ENCODE data around the gene ADD2.

The ADD2 gene

DNA sequence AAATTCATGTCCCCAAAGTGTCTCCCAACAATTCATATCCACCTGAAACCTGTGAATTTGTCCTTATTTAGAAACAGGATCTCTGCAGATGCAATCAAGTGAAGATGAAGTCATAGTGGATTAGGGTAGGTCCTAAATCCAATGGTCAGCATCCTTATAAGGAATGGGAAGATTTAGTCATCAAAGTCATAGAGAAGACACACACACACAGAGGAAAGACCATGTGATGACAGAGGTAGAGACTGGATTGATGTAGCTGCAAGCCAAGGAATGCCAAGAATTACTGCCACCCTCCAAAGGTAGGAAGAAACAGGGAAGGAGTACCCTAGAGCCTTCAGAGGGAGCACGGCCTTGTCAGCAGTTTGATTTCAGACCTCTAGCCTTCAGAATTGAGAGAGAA is 17.7 kb downstream of the ADD2 start:
- no peak overlapping the region for H3K4me3 ChIP-seq (ENCODE audit: low read depth, low read length)
- TF ChIP-seq, protein P1, sequence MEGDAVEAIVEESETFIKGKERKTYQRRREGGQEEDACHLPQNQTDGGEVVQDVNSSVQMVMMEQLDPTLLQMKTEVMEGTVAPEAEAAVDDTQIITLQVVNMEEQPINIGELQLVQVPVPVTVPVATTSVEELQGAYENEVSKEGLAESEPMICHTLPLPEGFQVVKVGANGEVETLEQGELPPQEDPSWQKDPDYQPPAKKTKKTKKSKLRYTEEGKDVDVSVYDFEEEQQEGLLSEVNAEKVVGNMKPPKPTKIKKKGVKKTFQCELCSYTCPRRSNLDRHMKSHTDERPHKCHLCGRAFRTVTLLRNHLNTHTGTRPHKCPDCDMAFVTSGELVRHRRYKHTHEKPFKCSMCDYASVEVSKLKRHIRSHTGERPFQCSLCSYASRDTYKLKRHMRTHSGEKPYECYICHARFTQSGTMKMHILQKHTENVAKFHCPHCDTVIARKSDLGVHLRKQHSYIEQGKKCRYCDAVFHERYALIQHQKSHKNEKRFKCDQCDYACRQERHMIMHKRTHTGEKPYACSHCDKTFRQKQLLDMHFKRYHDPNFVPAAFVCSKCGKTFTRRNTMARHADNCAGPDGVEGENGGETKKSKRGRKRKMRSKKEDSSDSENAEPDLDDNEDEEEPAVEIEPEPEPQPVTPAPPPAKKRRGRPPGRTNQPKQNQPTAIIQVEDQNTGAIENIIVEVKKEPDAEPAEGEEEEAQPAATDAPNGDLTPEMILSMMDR (IDR thresholded peaks at IDR 0.05; ENCODE audit: borderline replicate concordance, insufficient read depth, low read depth, low read length) = no peak

GRCh38 chr2:70748002-70748784 is 19.8 kb downstream of the ADD2 start:
- H3K4me3 ChIP-seq (ENCODE audit: low read depth, low read length) = no peak overlapping the region
- TF ChIP-seq, protein P1 (IDR thresholded peaks at IDR 0.05; ENCODE audit: borderline replicate concordance, insufficient read depth, low read depth, low read length) = no peak

GRCh38 chr2:70747284-70747683 is 20.7 kb downstream of the ADD2 start:
- TF ChIP-seq, protein P1 (IDR thresholded peaks at IDR 0.05; ENCODE audit: borderline replicate concordance, insufficient read depth, low read depth, low read length) = no peak
- H3K4me3 ChIP-seq (ENCODE audit: low read depth, low read length) = no peak overlapping the region

DNA sequence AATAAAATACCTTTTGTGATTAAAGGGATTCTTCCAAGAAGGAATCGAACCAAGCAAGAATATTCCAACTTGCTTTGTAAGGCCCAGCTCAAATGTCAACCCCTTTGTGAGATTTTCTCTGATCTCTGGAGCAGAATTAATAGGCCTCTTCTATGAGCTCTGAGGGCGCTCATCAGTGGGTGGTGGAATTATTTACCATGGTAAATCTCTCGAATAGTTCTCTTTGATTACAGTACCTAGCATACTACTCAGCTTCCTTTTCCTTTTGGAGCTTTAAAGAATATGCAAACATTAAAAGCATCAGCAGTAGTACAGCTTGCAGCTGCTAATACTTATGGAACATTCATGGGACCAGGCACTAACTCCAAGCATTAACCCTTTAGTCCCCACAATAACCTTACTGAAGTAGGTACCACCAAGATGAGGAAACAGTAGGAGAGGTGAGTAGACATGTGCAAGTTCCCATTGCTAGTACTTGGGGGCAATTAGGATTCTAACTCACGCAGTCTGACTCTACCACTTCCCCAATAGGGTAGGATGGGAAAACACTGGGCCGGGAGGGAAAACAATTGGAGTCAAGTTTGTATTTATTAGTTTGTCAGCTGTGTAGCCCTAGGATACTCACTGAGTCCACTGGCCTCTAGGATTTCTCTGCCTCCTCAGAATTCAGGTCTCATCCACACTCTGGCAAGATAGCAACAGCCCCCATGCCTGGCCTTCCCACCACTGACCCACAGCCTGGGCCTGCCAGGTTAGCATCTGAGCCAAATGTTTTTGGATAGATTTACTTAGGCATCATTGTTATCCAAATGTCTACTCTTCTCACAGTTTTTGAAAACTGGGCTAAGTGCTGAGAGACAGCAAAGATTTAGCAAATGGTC is 21.7 kb downstream of the ADD2 start:
- TF ChIP-seq, protein P1 (IDR thresholded peaks at IDR 0.05; ENCODE audit: borderline replicate concordance, insufficient read depth, low read depth, low read length) = no peak
- no peak overlapping the region for H3K4me3 ChIP-seq (ENCODE audit: low read depth, low read length)

DNA sequence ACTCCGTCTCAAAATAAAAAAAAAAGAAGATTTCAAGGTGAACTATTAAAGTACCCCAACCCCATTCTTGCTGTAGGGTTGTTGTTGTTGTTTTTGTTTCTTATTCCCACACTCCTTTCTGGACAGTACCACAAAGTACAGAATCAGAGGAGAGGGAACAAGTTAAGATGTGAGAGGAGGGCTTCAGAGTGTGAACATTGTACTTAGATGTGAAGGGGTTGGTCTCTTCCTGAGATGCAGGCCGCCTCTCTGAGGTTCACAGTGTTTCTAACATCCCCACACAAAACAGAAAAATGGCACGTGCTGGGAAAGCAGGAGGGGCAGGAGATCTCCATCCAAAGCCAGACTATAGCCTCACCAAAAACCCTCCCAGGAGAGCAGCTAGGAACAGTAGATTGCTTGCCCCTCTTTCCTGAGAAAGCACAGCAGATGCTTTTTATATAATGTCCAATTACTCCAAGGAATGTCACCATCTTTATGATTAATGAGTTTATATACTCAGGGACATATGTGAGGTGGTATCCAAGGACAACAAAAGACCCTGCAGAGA is 22.6 kb downstream of the ADD2 start:
- TF ChIP-seq, protein P1 (IDR thresholded peaks at IDR 0.05; ENCODE audit: borderline replicate concordance, insufficient read depth, low read depth, low read length) = no peak
- no peak overlapping the region for H3K4me3 ChIP-seq (ENCODE audit: low read depth, low read length)

- TF ChIP-seq, protein P1 (IDR thresholded peaks at IDR 0.05; ENCODE audit: borderline replicate concordance, insufficient read depth, low read depth, low read length) = no peak
- no peak overlapping the region for H3K4me3 ChIP-seq (ENCODE audit: low read depth, low read length)
Measured at GRCh38 chr2:70744397-70744796, 23.6 kb downstream of the ADD2 start.
